Measurements from ENCODE around the gene LCN10.
"Not testable (repeated sequence)": the region's sequence is repeated elsewhere in the genome, so short reads cannot be mapped to it uniquely, and the experiment has no call there.

LCN10 gene

DNA sequence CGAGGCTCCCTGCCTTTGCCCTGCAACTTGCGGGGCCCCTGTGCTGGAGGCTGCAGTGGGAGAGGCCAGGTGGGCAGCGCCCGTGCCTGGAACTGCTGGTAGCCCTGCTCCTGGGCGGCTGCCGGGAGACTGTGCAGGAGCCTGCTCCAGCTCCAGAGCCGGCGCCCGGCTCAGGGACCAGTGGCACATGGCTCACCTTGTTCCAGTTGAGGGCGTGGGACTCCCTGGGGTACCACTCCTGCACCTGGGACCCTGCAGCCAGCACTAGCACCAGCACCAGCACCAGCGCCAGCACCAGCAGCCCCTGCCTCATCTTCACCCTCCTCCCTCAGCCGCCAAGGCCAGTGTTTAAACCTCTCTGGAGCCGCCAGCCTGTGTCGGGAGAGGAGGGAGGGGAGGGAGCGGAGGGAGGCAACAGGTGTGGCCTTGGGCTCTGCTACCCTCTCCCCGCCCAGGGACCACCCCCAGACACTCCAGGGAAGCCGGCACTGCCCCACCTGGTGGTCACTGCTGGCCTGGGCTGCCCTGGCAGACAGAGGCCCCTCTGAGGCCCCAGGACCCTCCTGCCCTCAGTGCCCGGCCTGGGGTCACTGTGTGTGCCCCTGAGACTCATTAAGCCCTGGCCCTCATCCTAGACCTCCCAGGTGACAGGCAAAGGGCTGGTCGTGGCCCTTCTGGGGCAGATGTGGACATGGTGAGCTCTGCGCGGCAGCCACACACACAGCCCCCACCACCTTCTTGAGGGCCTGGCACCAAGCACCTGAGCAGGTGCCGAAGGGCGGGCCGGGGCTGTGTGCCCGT is at the start of gene LCN10:
Gene LCN10, minus strand, starts transcription at position 350 of the 801 bp plus-strand sequence. Its CDS starts 37 bp downstream, at position 313.
- no peak for DNase-seq (ENCODE audit: low read depth, low spot score)

DNA sequence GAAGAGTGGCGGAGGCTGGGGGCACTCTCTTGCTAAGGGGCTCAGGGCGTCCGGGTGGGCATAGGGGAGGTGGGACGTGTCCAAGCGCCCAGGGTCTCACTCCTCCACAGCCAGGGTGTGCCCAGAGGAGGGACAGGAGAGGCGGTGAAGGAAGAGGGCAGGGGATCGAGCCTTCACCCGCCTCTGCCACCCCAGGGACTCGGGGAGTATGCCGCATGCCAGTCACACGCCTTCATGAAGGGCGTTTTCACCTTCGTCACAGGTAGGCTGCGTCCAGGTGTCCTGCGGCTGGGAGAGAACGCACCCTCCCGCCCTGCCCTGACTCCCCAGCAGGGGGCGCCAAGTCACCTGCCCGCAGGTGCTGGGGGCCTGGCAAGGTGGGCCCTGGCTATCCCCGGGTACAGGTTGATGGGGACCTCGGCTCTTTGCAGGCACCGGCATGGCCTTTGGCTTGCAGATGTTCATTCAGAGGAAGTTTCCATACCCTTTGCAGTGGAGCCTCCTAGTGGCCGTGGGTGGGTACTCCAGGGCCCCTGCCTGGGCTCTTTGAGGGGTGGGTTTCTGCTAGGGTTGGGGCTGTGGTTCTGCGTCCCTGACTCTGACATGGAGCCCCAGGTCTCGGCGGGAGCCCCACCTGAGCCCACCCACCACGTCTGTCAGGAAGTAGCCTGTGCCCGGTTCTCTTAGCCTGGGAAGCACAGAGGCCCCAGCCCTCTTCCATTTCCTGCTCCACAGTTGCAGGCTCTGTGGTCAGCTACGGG is 49.0 kb upstream of the LCN10 start:
- no peak for DNase-seq (ENCODE audit: low read depth, low spot score)

DNA sequence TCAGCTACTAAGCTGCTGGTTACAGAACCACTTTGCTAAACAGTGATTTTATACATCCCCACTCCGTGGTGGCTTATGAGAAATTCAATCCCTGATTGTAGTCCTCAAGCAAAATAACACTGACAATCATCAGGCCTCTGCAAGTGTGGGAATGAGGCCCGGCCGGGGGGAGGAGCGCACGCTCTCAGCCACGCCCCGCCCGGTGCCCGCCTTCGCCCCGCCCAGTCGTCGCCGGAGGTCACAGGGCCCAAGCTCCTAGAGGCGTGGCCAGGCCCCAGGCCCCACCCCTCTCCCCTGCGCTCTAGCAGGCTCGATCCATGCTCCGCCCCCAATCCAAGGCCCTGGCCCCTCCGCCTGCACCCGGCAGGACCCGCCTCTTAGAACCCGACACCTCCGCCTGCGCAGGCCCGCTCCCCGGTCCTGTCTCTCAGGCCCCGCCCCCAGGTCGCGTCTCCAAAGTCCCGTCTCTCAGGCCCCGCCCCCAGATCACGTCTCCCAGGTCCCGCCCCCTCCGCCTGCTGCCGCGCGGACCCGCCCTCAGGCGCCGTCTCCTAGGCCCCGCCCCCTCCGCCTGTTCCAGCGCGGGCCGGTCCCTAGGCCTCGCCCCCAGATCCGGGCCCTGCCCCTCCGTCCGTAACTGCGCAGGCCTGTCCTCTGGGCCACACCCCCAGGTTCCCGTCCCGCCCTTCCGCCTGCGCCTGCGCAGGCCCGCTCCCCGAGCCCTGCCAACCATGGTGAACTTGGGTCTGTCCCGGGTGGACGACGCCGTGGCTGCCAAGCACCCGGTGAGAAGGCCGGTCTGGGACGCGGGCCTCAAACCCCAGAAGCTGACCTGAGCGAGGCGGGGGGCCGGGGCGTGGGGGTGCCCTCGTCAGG is 48.1 kb upstream of the LCN10 start, which contains the start of gene TMEM141:
Gene TMEM141, plus strand, starts transcription at position 705 of the 876 bp plus-strand sequence. Its CDS starts 27 bp downstream, at position 732.
- peak; percentile 98 for DNase-seq (ENCODE audit: low read depth, low spot score)

DNA sequence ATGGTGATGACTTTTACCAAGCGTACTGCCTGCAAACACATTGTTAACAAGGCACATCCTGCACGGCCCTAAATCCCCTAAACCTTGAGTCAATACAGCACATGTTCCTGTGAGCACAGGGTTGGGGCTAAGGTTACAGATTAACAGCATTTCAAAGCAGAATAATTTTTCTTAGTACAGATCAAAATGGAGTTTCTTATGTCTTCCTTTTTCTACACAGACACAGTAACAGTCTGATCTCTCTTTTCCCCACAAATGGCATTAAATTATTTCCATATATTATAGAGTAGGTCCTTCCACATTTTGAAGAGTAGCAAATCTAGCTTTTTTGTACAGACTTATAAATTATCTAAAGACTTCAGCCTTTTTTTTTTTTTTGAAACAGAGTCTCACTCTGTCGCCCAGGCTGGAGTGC is 46.8 kb upstream of the LCN10 start:
- no peak for DNase-seq (ENCODE audit: low read depth, low spot score)

DNA sequence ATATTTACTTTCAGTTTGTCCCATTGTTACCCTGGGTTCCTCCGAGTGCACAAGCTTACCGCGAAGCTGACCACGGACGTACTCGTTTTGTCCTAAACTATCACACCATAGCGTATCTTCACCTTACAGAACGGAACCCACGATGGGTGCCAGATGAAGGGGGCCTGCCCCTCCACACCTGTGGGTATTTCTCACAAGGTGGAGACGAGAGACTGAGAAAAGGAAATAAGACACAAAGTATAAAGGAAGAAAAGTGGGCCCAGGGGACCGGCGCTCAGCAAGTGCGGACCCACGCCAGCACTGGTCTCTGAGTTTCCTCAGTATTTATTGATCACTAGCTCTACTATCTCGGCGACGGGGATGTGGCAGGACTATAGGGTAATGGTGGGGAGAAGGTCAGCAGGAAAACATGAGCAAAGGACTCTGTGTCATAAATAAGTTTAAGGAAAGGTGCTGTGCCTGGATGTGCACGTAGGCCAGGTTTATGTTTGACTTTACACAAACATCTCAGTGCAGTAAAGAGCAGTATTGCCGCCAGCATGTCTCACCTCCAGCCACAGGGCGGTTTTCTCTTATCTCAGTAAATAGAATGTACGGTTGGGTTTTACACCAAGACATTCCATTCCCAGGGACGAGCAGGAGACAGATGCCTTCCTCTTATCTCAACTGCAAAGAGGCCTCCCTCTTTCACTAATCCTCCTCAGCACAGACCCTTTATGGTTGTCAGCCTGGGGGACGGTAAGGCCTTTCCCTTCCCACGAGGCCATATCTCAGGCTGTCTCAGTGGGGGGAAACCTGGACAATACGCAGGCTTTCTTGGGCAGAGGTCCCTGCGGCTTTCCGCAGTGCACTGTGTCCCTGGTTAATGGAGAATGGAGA is 46.1 kb upstream of the LCN10 start:
- DNase-seq (ENCODE audit: low read depth, low spot score), result not testable (repeated sequence)

DNA sequence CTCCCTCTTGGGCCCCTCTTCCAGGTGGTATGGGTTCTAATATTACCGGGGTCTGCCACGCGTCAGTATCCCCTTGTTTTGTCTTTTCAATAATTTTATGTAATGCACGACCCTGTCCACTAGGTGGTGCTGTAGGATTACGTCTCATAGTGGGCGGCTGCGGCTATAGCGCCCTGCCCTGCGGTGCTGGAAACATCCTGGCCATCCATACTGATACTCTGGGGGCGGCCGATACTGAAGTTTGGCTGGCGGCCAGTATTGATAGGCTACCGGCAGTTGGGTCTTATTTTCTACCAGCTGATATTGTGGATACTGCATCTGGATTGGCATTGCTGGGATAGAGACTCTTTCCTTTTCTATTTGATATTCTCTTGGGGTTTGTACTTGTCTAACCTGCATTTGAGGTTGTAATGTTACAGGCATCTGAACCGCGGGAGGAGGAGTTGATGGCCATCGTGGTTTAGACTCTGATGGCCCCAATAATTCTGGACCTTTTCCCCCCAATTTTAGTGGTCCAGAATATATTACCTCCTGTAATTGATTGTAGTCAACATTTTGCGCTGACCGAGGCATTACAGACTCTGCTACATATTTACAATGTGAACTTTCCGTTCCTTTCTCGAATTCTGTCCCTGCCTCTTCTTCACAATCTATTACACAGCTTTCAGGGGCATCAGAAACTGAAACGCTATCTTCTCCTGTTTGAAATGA is 45.1 kb upstream of the LCN10 start:
- DNase-seq (ENCODE audit: low read depth, low spot score), result no peak

DNA sequence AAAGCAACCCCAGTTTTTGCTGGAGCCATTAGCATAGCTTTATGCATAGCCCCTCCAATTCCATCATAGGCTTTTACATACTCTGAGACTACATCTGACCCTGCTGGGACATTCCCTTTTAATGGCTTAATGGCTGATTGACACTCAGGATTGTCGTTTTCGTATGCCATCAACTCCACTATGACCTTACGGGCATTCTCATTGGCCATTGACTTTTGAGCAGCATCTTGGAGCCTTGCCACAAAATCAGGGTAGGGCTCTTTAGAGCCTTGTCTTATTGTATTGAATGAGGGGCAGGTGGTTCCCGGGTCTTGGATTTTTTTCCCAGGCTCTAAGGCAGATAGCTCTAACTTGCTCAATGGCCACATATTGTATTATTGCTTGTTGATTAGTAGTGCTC is 44.2 kb upstream of the LCN10 start:
- not testable (repeated sequence) for DNase-seq (ENCODE audit: low read depth, low spot score)

DNA sequence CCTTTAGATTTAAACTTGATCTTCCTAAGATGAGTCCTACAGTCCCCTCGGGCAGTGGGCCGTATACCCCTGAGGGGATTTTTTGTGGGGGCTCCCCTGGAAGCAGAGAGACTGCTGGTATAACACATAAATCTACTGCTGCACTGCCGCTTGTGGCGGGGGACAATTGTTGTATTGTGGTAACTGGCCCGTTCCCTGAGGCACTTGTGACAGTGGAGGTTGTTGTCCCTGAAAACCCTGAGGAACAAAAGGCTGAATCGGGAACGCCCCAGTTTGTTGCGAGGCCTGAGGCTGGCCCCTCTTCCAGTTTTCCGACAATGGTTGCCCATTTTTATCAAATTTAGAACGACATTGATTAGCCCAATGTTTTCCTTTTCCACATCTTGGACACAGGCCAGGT is 43.7 kb upstream of the LCN10 start:
- no peak for DNase-seq (ENCODE audit: low read depth, low spot score)

DNA sequence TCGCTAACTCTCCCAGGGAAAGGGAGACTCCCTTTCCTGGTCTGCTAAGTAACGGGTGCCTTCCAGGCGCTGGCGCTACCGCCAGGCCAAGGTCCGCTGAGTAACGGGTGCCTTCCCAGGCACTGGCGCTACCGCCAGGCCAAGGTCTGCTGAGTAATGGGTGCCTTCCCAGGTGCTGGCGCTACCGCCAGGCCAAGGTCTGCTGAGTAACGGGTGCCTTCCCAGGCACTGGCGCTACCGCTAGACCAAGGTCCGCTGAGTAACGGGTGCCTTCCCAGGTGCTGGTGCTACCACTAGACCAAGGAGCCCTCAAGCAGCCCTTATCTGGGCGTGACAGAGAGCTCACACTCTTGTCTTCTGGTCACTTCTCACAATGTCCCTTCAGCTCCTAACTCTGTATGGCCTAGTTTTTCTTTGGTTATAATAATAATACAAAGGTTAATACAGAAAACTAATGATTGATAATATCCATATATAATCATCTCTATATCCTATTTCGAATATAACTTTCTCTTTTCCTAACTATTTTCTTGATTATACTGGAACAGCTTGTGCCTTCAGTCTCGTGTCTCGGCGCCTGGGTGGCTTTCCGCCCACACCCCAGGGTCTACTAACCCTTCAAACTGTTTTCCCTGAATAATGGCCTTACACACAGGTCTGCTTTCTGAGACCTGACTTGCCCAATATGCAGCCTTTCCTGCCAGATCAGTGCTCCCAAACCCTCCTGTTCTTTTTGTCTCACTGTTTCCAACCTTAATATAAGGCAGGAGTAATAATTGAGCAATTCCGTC is 43.0 kb upstream of the LCN10 start:
- not testable (repeated sequence) for DNase-seq (ENCODE audit: low read depth, low spot score)

DNA sequence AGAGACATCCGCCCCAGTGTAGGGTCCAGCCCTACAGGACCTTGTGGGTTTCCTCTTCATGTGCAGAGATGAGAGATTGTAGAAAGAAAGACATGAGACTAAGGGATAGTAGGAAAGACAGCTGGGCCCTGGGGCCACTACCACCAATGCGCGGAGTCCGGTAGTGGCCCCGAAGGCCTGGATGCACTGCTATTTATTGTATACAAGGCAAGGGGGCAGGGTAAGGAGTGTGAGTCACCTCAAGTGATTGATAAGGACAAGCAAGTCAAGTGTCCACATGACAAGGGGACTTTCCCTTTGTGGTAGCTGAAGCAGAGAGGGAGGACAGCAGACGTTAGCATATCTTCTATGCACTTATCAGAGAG is 42.2 kb upstream of the LCN10 start:
- DNase-seq (ENCODE audit: low read depth, low spot score), result no peak

DNA sequence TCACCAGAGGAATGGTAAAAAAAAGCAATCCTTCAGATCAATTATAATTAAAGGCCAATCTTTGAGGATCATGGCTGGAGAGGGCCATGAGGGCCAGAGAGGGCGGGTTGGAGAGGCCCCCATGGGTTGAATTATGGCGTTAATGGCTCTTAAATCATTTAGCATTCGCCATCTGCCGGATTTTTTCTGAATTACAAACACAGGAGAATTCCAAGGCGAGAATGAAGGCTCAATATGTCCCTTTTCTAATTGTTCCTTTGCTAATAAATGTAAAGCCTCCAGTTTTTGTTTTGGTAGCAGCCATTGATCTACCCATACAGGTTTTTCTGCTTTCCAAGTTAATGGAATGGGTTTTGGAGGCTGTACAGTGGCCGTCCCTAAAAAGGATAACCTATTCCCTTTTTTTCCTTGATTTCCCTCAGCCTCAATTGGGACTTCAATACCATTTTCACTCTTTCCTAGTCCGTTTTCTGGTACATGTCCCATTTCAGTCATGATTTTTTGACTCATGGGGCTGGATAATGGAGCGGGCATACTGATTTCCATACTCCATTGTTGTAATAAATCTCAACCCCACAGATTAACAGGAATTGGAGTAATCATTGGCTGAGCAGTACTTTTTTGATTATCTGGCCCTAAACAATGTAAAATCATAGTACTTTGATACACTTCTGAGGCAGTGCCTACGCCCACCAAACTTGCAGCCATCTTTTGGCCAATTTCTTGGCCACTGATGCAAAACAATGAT is 41.7 kb upstream of the LCN10 start:
- no peak for DNase-seq (ENCODE audit: low read depth, low spot score)

DNA sequence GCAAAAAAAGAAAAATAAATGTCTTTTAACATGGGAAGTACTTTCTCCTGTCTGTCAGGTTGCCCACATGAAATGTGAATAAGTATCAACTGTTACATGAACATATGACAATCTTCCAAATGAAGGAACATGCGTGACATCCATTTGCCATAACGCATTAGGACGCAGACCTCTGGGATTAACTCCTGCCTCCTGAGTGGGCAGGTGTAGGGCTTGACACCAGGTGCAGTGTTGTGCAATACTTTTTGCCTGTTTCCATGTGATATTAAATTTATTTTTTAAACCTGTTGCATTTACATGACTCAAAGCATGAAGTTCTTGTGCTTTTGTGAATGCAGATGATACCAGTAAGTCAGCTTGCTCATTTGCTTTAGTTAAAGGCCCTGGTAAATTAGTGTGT is 39.7 kb upstream of the LCN10 start:
- DNase-seq (ENCODE audit: low read depth, low spot score), result no peak

DNA sequence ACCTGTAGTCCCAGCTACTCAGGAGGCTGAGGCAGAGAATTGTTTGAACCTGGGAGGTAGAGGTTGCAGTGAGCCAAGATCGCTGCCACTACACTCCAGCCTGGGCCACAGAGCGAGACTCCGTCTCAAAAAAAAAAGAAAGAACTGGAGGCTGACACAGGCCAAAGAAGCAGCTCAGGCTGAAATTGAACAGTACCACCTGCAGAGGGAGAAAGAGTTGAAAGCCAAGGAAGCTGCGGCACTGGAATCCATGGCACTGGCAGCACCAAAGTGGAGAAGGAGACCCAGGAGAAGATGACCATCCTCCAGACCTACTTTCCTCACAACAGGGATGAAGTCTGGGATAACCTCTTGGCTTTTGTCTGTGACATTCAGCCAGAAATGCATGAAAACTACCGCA is 37.1 kb upstream of the LCN10 start:
- DNase-seq (ENCODE audit: low read depth, low spot score), result no peak

DNA sequence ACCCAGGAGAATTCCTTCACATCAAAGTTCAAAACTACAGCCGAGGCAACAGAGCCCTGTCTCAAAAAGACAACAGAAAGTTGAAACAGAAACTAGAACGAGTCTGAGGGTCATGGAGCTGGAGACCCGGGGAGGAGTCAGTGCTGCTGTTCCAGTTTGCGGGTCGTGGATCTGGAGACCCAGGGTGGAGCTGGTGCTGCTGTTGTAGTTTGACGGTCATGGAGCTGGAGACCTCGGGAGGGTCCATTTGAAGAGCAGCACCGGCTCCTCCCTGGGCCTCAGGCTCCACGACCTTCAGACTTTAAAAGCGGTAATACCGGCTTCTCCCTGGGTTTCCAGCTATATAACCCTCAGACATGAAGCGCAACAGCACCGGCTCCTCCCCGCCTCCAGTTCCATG is 34.6 kb upstream of the LCN10 start:
- no peak for DNase-seq (ENCODE audit: low read depth, low spot score)

DNA sequence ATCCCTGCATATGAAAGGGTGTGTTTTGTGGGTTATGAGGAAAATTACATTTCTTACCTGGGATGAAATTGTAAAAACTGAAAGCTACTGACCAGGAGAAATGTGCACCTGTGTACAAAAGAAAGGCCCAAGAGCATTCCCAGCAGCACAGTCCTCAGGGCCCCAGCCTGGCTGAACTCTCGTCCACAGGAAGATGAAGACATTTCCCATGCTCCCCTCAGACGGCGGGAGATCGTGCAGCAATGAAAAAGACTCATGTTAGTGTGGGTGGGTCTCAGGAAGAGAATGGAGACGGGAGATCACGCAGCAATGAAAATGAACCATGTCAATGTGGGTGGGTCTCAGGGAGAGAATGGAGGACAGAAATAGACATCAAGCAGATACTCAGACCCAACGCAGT is 34.2 kb upstream of the LCN10 start:
- no peak for DNase-seq (ENCODE audit: low read depth, low spot score)

DNA sequence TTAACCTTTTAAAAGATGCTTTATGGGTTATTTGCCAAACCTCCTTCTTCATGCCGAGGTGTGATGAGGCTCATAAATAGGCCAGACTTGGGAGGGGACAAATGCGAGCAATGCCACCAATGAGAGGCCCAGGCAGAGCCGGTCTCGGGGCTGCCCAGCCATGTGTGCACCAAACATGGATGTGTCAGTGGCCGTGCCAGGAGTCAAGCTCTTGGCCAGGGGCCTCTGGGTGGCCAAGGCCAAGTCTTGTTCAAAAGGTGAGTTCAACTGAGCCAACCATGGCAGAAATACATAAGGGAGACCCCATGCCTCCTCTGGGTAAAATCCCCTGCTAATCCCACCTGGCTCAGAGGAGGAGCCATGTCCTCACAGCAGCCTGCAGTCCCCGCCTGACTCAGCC is 32.5 kb upstream of the LCN10 start:
- no peak for DNase-seq (ENCODE audit: low read depth, low spot score)

DNA sequence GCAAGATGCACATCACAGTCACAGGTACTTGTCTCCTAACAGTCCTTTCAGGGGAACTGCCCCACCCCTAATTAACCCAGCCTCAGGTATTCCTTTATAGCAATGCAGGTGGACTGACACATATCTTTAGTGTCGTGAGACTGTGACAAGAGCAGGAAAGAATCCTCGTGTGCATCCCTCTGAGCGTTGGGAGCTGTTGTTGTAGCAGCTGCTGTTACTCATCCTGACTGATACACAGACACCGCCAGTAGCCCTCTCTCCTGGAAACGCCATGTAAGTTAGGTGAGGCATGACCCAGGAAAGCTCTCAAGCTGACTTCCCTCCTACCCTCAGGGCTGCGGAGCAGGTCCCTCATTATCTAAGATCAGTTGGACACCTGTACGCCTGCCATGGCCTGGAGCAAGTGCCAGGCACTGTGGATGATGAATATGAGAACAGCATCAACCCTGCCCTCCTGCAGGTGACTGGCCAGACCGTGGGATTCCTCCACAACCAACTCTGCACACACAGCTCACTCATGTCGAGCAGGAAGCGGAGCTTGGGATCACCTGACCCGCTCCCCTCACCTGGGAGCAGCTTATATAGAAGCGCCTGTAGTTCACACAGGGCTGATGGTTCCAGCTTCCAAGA is 31.8 kb upstream of the LCN10 start:
- no peak for DNase-seq (ENCODE audit: low read depth, low spot score)

DNA sequence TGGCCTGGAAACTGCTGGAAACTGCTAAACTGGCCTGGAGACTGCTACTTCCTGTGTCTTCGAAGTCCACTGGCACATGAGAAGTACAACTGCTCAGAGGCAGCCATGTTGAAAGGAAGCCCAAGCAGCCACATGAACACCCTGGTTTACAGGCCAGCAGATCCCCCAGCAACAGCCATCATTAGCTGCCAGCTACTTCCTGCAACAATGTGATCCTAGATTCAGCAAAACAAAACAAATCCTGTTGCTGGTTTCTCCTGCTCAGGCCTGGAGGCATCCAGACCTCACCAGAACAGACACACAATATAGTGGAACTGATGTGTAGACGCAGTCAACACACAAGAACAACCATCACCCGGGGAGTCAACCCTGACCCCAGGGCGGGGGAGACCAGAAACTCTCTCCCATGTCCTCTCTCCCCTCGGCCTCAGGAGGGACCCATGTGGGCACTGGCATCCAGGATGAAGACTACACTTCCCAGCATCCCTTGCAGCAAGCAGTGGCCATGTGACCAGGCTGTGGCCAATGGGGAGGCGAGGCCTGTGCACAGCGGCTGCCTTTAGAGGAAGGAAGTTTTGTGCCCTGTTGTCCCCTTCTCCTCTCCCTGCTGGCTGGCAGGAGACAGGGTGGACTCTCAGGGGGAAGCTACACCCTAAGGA is 30.8 kb upstream of the LCN10 start:
- DNase-seq (ENCODE audit: low read depth, low spot score), result no peak
